ENCODE data around the gene PLIN1.
"Not testable (repeated sequence)": the region's sequence is repeated elsewhere in the genome, so short reads cannot be mapped to it uniquely, and the experiment has no call there.

- TF ChIP-seq, protein P1, sequence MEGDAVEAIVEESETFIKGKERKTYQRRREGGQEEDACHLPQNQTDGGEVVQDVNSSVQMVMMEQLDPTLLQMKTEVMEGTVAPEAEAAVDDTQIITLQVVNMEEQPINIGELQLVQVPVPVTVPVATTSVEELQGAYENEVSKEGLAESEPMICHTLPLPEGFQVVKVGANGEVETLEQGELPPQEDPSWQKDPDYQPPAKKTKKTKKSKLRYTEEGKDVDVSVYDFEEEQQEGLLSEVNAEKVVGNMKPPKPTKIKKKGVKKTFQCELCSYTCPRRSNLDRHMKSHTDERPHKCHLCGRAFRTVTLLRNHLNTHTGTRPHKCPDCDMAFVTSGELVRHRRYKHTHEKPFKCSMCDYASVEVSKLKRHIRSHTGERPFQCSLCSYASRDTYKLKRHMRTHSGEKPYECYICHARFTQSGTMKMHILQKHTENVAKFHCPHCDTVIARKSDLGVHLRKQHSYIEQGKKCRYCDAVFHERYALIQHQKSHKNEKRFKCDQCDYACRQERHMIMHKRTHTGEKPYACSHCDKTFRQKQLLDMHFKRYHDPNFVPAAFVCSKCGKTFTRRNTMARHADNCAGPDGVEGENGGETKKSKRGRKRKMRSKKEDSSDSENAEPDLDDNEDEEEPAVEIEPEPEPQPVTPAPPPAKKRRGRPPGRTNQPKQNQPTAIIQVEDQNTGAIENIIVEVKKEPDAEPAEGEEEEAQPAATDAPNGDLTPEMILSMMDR (IDR thresholded peaks at IDR 0.05): not testable (repeated sequence)
- not testable (repeated sequence) for TF ChIP-seq EP300 (IDR thresholded peaks at IDR 0.05)
Measured at GRCh38 chr15:89689930-89690275, 10.7 kb upstream of the PLIN1 start.

Measured in tibial nerve (tissue), 4 donors.